ENCODE data around the gene TBCK.

The TBCK gene

GRCh38 chr4:106299977-106300376 lies 16.0 kb downstream of the TBCK start:
- Histone ChIP-seq H3K27ac (ENCODE audit: low read depth, low read length) (no peak overlapping the region), H3K27me3 (ENCODE audit: control insufficient read depth, insufficient read depth, low read length) (no peaks in the 10 kb centered on the region), H3K4me1 (ENCODE audit: control insufficient read depth, insufficient read depth, low read length) (no peaks in the 10 kb centered on the region), H3K9ac (ENCODE audit: low read length) (no peak overlapping the region), H3K4me3 (ENCODE audit: low read length) (no peak overlapping the region), H3K36me3 (ENCODE audit: control insufficient read depth, insufficient read depth, low read length) (no peaks in the 10 kb centered on the region)

GRCh38 chr4:106297245-106298035 lies 18.6 kb downstream of the TBCK start:
- Histone ChIP-seq H3K4me1 (ENCODE audit: control insufficient read depth, insufficient read depth, low read length) (no peaks in the 10 kb centered on the region), H3K36me3 (ENCODE audit: control insufficient read depth, insufficient read depth, low read length) (no peaks in the 10 kb centered on the region), H3K27me3 (ENCODE audit: control insufficient read depth, insufficient read depth, low read length) (no peaks in the 10 kb centered on the region), H3K27ac (ENCODE audit: low read depth, low read length) (no peak overlapping the region), H3K4me3 (ENCODE audit: low read length) (no peak overlapping the region), H3K9ac (ENCODE audit: low read length) (no peak overlapping the region)

- H3K4me3 ChIP-seq (ENCODE audit: low read length): no peak overlapping the region
- H3K36me3 ChIP-seq (ENCODE audit: control insufficient read depth, insufficient read depth, low read length): no peaks in the 10 kb centered on the region
- no peak overlapping the region for H3K27ac ChIP-seq (ENCODE audit: low read depth, low read length)
- no peaks in the 10 kb centered on the region for H3K27me3 ChIP-seq (ENCODE audit: control insufficient read depth, insufficient read depth, low read length)
- H3K4me1 ChIP-seq (ENCODE audit: control insufficient read depth, insufficient read depth, low read length): no peaks in the 10 kb centered on the region
- H3K9ac ChIP-seq (ENCODE audit: low read length): no peak overlapping the region
Measured at GRCh38 chr4:106294062-106294461, 21.9 kb downstream of the TBCK start.

- Histone ChIP-seq H3K36me3 (ENCODE audit: control insufficient read depth, insufficient read depth, low read length) (peaks cover 2% of the 10 kb centered on the region), H3K4me3 (ENCODE audit: low read length) (no peak overlapping the region), H3K9ac (ENCODE audit: low read length) (no peak overlapping the region), H3K4me1 (ENCODE audit: control insufficient read depth, insufficient read depth, low read length) (no peaks in the 10 kb centered on the region), H3K27me3 (ENCODE audit: control insufficient read depth, insufficient read depth, low read length) (no peaks in the 10 kb centered on the region), H3K27ac (ENCODE audit: low read depth, low read length) (no peak overlapping the region)
Measured at GRCh38 chr4:106291678-106292077, 24.3 kb downstream of the TBCK start.

GRCh38 chr4:106289737-106290136 lies 26.3 kb downstream of the TBCK start:
- Histone ChIP-seq H3K4me1 (ENCODE audit: control insufficient read depth, insufficient read depth, low read length) (no peaks in the 10 kb centered on the region), H3K9ac (ENCODE audit: low read length) (no peak overlapping the region), H3K36me3 (ENCODE audit: control insufficient read depth, insufficient read depth, low read length) (peaks cover 2% of the 10 kb centered on the region), H3K27ac (ENCODE audit: low read depth, low read length) (no peak overlapping the region), H3K4me3 (ENCODE audit: low read length) (no peak overlapping the region), H3K27me3 (ENCODE audit: control insufficient read depth, insufficient read depth, low read length) (no peaks in the 10 kb centered on the region)

GRCh38 chr4:106287353-106287969 lies 28.5 kb downstream of the TBCK start:
- Histone ChIP-seq H3K4me1 (ENCODE audit: control insufficient read depth, insufficient read depth, low read length) (no peaks in the 10 kb centered on the region), H3K9ac (ENCODE audit: low read length) (no peak overlapping the region), H3K27ac (ENCODE audit: low read depth, low read length) (no peak overlapping the region), H3K4me3 (ENCODE audit: low read length) (no peak overlapping the region), H3K36me3 (ENCODE audit: control insufficient read depth, insufficient read depth, low read length) (peaks cover 2% of the 10 kb centered on the region), H3K27me3 (ENCODE audit: control insufficient read depth, insufficient read depth, low read length) (no peaks in the 10 kb centered on the region)

GRCh38 chr4:106286611-106287010 lies 29.4 kb downstream of the TBCK start:
- H3K4me3 ChIP-seq (ENCODE audit: low read length): no peak overlapping the region
- peaks cover 2% of the 10 kb centered on the region for H3K36me3 ChIP-seq (ENCODE audit: control insufficient read depth, insufficient read depth, low read length)
- H3K9ac ChIP-seq (ENCODE audit: low read length): no peak overlapping the region
- H3K27me3 ChIP-seq (ENCODE audit: control insufficient read depth, insufficient read depth, low read length): no peaks in the 10 kb centered on the region
- H3K27ac ChIP-seq (ENCODE audit: low read depth, low read length): no peak overlapping the region
- H3K4me1 ChIP-seq (ENCODE audit: control insufficient read depth, insufficient read depth, low read length): no peaks in the 10 kb centered on the region

- no peaks in the 10 kb centered on the region for H3K27me3 ChIP-seq (ENCODE audit: control insufficient read depth, insufficient read depth, low read length)
- H3K4me3 ChIP-seq (ENCODE audit: low read length): no peak overlapping the region
- no peak overlapping the region for H3K9ac ChIP-seq (ENCODE audit: low read length)
- H3K36me3 ChIP-seq (ENCODE audit: control insufficient read depth, insufficient read depth, low read length): peaks cover 2% of the 10 kb centered on the region
- H3K27ac ChIP-seq (ENCODE audit: low read depth, low read length): no peak overlapping the region
- H3K4me1 ChIP-seq (ENCODE audit: control insufficient read depth, insufficient read depth, low read length): no peaks in the 10 kb centered on the region
Measured at GRCh38 chr4:106284227-106284626, 31.8 kb downstream of the TBCK start.

- H3K4me1 ChIP-seq (ENCODE audit: control insufficient read depth, insufficient read depth, low read length): no peaks in the 10 kb centered on the region
- H3K27me3 ChIP-seq (ENCODE audit: control insufficient read depth, insufficient read depth, low read length): no peaks in the 10 kb centered on the region
- H3K9ac ChIP-seq (ENCODE audit: low read length): no peak overlapping the region
- no peak overlapping the region for H3K4me3 ChIP-seq (ENCODE audit: low read length)
- no peaks in the 10 kb centered on the region for H3K36me3 ChIP-seq (ENCODE audit: control insufficient read depth, insufficient read depth, low read length)
- H3K27ac ChIP-seq (ENCODE audit: low read depth, low read length): no peak overlapping the region
Measured at GRCh38 chr4:106277140-106277675, 38.8 kb downstream of the TBCK start.

- Histone ChIP-seq H3K27me3 (ENCODE audit: control insufficient read depth, insufficient read depth, low read length) (no peaks in the 10 kb centered on the region), H3K4me1 (ENCODE audit: control insufficient read depth, insufficient read depth, low read length) (no peaks in the 10 kb centered on the region)
Measured at GRCh38 chr4:106273831-106274230, 42.2 kb downstream of the TBCK start.

GRCh38 chr4:106270736-106271135 lies 45.3 kb downstream of the TBCK start:
- H3K27me3 ChIP-seq (ENCODE audit: control insufficient read depth, insufficient read depth, low read length): no peaks in the 10 kb centered on the region
- H3K36me3 ChIP-seq (ENCODE audit: control insufficient read depth, insufficient read depth, low read length): no peaks in the 10 kb centered on the region
- no peaks in the 10 kb centered on the region for H3K4me1 ChIP-seq (ENCODE audit: control insufficient read depth, insufficient read depth, low read length)
- H3K4me3 ChIP-seq (ENCODE audit: low read length): no peak overlapping the region
- no peak overlapping the region for H3K27ac ChIP-seq (ENCODE audit: low read depth, low read length)
- no peak overlapping the region for H3K9ac ChIP-seq (ENCODE audit: low read length)

More at GRCh38 chr4:106273831-106274230, 42.2 kb downstream of the TBCK start:
- H3K27ac ChIP-seq (ENCODE audit: low read depth, low read length): no peak overlapping the region
- no peaks in the 10 kb centered on the region for H3K36me3 ChIP-seq (ENCODE audit: control insufficient read depth, insufficient read depth, low read length)
- H3K4me3 ChIP-seq (ENCODE audit: low read length): no peak overlapping the region
- H3K9ac ChIP-seq (ENCODE audit: low read length): no peak overlapping the region

- H3K4me3 ChIP-seq (ENCODE audit: low read length): no peak overlapping the region
- no peaks in the 10 kb centered on the region for H3K36me3 ChIP-seq (ENCODE audit: control insufficient read depth, insufficient read depth, low read length)
- no peak overlapping the region for H3K9ac ChIP-seq (ENCODE audit: low read length)
- H3K4me1 ChIP-seq (ENCODE audit: control insufficient read depth, insufficient read depth, low read length): no peaks in the 10 kb centered on the region
- H3K27me3 ChIP-seq (ENCODE audit: control insufficient read depth, insufficient read depth, low read length): no peaks in the 10 kb centered on the region
- no peak overlapping the region for H3K27ac ChIP-seq (ENCODE audit: low read depth, low read length)
Measured at GRCh38 chr4:106269711-106270110, 46.3 kb downstream of the TBCK start.

GRCh38 chr4:106268786-106269185 lies 47.2 kb downstream of the TBCK start:
- Histone ChIP-seq H3K4me1 (ENCODE audit: control insufficient read depth, insufficient read depth, low read length) (no peaks in the 10 kb centered on the region), H3K36me3 (ENCODE audit: control insufficient read depth, insufficient read depth, low read length) (no peaks in the 10 kb centered on the region), H3K27ac (ENCODE audit: low read depth, low read length) (no peak overlapping the region), H3K9ac (ENCODE audit: low read length) (no peak overlapping the region), H3K27me3 (ENCODE audit: control insufficient read depth, insufficient read depth, low read length) (no peaks in the 10 kb centered on the region), H3K4me3 (ENCODE audit: low read length) (no peak overlapping the region)
